MM.1S (cell line): ENCODE data around the gene NBAS.

Experiments
- CTCF ChIP-seq: fragments of 300-600 bp; sonication (generic); IDR thresholded peaks from 2 replicates; pipeline ENCODE4 v1.5.1; 2016; ENCODE audit warnings: antibody characterized with exemption, low read length, mixed read lengths
- EZH2 ChIP-seq: fragments of 300-600 bp; sonication (generic); optimal IDR thresholded peaks from 2 replicates; pipeline ENCODE3; 2017; ENCODE audit warnings: low read depth, mild to moderate bottlenecking, antibody characterized with exemption, low read length, mixed read lengths

- no peak for TF ChIP-seq CTCF
- TF ChIP-seq EZH2 = no peak
Observed at GRCh38 chr2:15436195-15436594, 124.9 kb downstream of the NBAS start.
